GM18868 (cell line): Measurements from ENCODE around the gene UBE2J1.
"Not testable (repeated sequence)": the region's sequence is repeated elsewhere in the genome, so short reads cannot be mapped to it uniquely, and the experiment has no call there.

ENCODE experiments used
- ATAC-seq: cut with Tn5 transposase; IDR thresholded peaks from one replicate; pipeline ENCODE4 v1.9.1; 2021; ENCODE audit warnings: mild to moderate bottlenecking, moderate library complexity; ENCODE audit not compliant: unreplicated experiment

Gene UBE2J1, protein sequence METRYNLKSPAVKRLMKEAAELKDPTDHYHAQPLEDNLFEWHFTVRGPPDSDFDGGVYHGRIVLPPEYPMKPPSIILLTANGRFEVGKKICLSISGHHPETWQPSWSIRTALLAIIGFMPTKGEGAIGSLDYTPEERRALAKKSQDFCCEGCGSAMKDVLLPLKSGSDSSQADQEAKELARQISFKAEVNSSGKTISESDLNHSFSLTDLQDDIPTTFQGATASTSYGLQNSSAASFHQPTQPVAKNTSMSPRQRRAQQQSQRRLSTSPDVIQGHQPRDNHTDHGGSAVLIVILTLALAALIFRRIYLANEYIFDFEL

DNA sequence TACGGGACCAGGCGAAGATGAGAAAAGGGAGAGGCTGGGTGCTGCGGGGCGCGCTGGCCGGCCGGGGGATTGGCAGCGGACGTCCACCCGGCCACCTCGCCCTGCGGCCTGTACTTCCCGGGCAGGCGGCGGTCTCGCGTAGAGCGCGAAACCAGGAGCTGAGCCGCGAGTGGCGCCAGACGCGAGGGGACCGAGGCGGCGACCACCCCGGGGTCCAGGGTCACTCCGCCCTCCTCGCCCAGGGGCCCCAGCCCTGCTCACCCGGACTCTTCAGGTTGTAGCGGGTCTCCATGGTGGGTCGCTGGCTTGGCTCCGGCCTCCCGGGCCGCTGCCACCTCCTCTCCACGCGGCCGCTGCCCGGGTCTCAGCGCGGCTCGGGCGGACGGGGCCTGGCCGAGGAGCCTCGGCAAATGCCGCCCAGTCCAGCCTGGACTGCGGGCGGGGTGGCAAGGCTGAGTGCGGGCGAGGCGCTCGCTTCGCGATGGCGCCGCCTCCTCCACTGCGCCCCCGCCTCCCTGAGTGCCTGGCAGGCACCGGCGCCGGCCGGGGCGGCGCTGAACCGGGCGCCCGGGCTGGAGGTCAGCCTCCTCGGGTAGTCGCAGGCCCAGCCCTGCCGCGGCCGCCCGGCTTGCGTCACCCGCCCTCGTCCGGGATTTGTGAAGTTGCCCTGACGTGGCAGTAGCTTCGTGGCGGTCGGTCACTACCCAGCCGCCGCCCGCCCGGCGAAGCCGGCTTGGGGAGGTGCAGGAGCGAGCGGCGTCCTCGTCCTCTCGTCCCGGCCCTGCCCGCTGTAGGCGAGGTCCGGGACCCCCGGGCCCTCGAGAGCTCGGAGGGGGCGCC, at the start of gene UBE2J1:
Gene UBE2J1 (minus strand): TSS at position 445 of the 840 bp plus-strand sequence. CDS start 153 bp downstream, at position 292.
- ATAC-seq: peak; percentile 48

DNA sequence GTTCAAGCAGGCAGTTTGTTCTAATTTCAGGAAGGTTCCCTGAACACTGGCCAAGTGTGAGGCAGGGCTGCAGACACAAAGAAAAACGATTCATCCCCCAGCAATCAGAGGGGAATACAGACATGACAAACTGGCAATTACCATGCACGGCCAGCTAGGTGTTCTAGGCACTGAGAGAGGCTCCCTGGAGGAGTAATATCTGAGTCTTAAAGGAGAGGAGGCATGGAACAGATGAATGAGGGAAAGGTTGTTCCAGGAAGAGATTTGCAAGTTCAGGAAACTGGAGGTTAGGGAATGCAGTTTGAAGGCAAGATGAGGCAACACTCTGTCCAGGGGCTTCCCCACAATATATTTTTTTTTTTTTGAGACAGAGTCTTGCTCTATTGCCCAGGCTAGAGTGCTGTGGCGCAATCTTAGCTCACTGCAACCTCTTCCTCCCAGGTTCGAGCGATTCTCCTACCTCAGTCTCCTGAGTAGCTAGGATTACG, 48.4 kb upstream of the UBE2J1 start:
- ATAC-seq: no peak

- ATAC-seq: no peak
Observed at GRCh38 chr6:89400050-89400449, 47.5 kb upstream of the UBE2J1 start.

GRCh38 chr6:89398762-89399525, 46.4 kb upstream of the UBE2J1 start:
- ATAC-seq: no peak

GRCh38 chr6:89397884-89398283, 45.4 kb upstream of the UBE2J1 start:
- not testable (repeated sequence) for ATAC-seq

GRCh38 chr6:89393659-89394058, 41.1 kb upstream of the UBE2J1 start:
- ATAC-seq: no peak

DNA sequence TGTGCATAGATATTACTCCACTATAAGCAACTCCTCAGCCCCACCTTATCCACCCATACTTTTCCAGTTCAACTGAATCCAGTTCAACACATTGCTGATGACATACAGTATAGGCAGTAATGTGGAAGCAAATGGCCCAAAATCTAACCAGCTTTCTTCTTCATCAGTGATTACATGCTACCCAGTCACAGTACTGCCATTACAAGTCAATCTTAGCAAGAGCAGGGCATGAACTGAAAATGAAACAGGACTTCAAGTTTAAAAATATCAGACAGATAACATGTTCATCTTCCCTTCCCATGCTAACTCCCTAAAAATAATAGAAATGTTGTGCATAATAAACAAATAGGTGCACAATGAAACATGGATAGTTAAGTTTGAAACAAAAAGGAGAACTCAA, 40.3 kb upstream of the UBE2J1 start:
- no peak for ATAC-seq

- ATAC-seq: no peak
Observed at GRCh38 chr6:89388846-89389245, 36.3 kb upstream of the UBE2J1 start.

GRCh38 chr6:89387516-89388201, 35.1 kb upstream of the UBE2J1 start:
- peak; percentile 89 for ATAC-seq

- peak; percentile 19 for ATAC-seq
Observed at GRCh38 chr6:89386917-89387491, 34.5 kb upstream of the UBE2J1 start.

GRCh38 chr6:89385846-89386245, 33.3 kb upstream of the UBE2J1 start:
- no peak for ATAC-seq

DNA sequence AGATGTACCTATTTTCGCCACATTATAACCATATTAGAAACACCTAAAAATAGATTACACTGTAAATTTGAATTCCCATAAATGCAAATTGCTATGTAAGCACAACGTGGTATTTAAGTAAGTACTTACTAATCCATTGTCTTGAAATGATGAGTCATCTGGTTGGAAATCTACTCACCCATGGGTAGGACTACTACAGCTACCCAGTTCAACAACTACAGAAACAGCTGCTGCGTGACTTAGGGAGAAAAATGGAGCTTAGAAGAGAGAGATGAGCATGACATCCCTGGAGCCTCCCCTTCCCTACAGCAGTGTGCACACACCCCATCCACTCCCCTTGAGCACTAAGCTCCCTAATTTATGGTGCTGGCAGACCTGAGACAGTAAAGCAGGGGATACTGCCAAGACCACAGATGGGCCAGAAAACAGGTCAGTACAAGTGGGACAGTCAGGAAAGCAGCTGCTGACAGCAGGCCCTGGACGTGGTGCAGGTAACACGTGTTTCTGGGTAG, 32.7 kb upstream of the UBE2J1 start:
- ATAC-seq: peak; percentile 52

DNA sequence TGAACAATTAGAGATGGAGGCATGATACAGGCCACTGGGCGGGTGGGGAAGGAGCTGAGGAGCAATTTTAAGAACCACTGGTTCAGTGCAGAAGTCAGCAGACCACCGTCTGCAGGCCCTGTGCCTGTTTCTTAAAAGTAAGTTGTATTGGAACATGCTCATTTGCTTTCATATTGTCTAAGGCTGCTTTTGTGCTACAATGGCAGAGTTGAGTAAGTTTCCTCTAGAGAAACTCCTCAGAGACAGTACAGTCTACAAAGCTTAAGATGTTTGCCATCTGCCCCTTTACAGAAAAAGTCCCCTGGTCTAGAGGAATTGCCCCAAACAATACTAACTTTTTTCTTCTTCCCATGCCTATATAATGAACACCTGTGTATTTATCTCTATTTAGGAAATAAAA, 28.5 kb upstream of the UBE2J1 start:
- no peak for ATAC-seq

DNA sequence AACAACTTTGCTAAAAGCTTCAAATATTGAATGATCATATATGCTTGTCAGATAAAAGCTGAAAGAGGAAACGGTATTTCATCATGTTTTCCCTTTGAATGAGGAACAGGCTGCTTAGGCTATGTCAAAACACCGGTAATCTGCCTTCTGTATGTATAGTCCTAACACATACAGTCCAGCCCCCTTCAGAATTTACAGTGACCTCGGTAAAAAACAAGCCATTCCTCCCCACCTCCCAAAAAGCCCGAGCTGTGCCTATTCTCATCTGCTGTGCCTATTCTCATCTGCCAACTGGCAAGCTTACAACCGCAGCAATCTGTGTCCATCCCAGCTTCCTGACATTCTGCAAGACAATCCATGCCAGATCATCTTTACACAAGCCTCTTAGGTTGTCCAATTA, 26.8 kb upstream of the UBE2J1 start:
- no peak for ATAC-seq

DNA sequence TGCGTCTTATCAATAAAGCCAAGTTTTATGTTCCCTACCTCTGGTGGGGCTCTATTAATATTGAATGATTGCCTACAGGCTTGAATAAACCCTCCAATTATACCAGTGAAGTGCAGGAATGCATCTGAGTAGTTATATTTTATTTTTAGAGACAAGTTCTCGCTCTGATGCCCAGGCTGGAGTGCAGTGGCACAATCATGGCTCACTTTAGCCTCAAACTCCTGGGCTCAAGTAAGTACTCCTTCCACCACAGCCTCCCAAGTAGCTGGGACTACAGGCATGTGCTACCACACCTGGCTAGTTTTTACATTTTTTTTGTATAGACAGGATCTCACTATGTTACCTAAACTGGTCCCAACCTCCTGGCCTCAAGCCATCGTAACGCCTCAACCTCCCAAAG, 26.1 kb upstream of the UBE2J1 start:
- no peak for ATAC-seq

- ATAC-seq: peak; percentile 73
Observed at GRCh38 chr6:89375427-89376267, 23.1 kb upstream of the UBE2J1 start.

DNA sequence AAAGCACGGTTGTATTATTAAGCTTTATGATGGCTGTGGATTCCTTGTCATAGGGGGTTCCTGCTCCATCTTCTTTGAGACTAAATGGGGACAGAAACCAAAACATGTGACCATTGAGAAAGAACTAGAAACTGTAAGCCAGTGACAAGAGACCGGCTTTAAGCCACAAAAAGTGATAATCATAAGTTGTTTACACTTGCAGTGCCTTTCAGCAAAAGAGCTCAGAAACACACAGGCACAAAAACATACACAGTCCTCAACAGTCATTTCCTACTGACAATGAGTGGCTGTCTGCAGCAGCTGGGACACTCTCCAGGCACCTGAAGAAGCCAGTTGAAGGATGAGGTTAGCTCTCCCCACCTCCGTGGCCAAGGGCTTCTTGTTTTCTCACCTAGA, 20.0 kb upstream of the UBE2J1 start:
- ATAC-seq: peak; percentile 49

- peak; percentile 76 for ATAC-seq
Observed at GRCh38 chr6:89371849-89372505, 19.5 kb upstream of the UBE2J1 start.

DNA sequence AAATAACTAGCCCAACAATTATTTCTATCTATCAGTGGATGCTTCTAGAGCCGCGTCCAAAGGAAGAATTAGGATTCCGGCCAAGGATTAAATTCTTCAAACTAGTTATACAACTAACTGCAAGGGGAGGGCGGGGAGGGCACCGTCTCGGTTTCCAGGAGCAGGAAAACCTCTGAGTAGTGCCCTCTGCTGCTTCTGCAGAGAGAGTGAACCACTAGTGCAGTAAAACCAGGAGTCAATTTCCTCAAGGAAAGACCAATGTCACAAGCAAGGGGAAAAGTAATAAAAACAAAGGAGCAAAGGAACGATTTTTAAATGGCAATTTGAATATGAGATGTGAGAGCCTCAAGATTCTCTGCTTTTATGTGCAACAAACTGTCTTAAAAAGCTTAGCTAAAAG, 16.5 kb upstream of the UBE2J1 start:
- no peak for ATAC-seq
